ENCODE results near the gene SLC39A8.
"Not testable (repeated sequence)": the region's sequence is repeated elsewhere in the genome, so short reads cannot be mapped to it uniquely, and the experiment has no call there.

Gene SLC39A8

DNA sequence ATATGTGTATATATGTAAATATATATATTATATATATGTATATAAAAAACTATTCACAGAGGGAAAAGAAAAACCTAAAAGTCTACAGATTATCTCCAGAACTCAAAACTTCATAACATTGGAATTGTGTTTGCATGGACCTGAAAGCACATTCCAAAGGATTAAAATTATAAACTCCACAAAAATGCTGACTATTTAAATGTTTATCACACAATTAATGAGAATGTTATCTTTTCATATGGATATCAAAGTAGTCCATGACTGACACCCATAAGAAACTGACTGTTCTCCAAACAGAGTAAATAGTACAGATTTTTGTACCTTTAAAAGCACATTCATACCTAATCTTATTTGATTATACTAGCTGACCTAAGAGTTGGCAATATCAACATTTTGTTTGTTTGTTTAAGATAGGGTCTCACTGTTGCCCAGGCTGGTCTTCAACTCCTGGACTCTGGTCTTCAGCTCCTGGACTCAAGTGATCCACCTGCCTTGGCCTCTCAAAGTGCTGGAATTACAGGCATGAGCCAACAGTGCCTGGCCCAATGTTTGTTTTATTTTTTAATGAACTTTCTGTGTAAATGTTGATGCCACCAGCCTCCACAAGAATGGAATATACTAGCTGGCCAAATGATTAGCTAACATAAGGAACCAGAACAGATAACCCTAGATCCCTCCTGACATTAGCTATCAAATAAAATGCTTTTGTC lies 50.0 kb downstream of the SLC39A8 start:
- no peak for DNase-seq

- DNase-seq: no peak
Measured at GRCh38 chr4:102288497-102288896, 56.8 kb downstream of the SLC39A8 start.

DNA sequence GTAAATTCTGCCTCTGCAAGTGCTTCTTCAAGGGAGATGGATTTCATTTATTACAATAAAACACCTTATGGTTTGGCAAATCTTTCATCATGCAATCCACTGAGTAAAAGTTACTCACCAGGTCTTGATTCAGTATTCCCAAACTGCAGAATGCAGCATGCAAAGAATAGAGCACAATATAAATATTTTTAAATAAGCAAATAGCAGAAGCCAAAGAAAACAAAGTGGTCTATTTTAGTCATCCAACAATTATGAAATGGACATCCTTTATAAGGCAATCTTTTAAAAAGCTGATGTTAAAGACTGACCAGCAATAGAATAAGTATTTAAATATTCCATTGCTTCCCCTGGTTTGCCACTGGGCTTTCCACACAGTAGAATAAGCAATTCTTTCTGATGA lies 59.5 kb downstream of the SLC39A8 start:
- no peak for DNase-seq

DNA sequence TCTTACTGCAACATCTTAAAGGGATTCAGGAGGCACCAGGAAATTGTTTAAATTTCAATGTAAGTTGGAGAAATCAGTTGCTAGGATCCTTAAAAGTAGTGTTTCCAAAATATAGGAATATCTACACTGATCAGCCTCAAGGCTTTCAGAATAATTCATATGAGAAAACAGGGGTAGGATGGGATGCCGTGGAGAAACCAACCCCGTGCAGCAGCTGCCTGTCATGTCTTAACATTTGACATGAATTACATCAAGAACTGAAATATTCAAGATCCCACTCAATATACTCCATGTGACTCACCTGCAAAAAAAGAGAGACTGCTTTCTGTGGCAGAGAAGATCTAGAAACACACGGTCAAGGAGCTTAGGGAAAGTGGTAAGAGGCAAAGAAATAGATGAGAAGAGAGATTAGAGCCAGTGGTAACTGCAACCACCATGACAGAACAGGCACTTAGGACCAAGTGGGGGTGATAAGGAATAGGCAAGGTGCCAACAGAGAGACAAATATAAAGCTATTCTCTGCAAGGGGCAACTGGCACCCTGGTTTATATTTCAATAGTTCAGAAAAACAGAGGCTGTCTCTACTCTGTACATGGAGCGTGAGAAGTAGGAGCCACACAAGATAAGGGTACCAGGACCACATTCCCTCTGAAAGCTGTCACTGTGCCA lies 64.0 kb downstream of the SLC39A8 start:
- no peak for DNase-seq

GRCh38 chr4:102273317-102273716 lies 72.0 kb downstream of the SLC39A8 start:
- not testable (repeated sequence) for DNase-seq

GRCh38 chr4:102272318-102272717 lies 73.0 kb downstream of the SLC39A8 start:
- no peak for DNase-seq

GRCh38 chr4:102268355-102268754 lies 76.9 kb downstream of the SLC39A8 start:
- DNase-seq: no peak

DNA sequence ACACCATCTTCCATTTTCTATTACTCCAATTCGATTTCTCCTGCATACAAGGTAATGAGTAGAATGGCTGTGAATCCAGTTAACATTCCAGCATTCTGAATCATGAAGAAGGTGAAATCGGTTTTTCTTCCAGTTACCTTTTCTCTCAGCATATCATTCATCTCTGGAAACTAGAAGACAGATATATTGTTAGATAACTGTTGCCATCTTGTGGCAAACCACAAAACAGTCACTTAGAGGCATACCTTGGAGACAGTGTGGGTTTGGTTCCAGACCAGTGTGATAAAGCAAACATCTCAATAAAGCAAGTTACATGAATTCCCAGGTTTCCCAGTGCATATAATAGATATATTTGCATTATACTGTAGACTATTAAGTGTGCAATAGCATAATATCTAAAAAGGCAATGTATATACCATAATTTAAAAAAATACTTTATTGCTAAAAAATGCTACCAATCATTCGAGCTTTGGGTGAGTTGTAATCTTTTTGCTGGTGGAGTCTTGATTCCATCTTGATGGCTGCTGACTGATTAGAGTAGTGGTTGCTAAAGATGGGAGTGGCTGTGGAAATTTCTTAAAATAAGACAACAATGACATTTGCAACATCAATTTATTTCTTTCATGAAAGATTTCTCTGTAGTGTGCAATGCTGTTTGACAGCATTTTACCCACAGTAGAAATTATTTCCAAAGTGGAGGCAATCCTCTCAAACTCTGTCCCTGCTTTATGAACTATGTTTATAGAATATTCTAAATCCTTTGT lies 82.1 kb downstream of the SLC39A8 start:
- DNase-seq: no peak

DNA sequence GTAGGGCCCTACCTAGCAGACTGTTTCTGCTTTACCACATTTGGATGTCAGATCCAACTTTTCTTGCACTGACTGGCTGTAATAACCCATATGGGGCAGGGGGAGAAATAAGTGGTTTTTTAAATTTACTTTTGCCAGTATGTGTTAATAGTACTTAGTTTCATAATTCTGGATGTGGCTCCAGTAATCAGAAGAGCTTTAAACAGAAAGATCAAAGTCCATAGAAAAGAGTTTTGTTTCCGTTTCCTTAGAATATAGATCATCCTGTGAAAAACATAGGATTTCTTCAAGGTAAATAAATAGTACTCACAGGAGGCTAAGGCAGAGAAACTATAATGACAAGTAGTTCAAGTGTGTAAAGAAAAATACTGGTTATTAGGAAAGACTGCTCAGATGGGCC lies 85.6 kb downstream of the SLC39A8 start:
- no peak for DNase-seq

- no peak for DNase-seq
Measured at GRCh38 chr4:102259081-102259480, 86.2 kb downstream of the SLC39A8 start.

DNA sequence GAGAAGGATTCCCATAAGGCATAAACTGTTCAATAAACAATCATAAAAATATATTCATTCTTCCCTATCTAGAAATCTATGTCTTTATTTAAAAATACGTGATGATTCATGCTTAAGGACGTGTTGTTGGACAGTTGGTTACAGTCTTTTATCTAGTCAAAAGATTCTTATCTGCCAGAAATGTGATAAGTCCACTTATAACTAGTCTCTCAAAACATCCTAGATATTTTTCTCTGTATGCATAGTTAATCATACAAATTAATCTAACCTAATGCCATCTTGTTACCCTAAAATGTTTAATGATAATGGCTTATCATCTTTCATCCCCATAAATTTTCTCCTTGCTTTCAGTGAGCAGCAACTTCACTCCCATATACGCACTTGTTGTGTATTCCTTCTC lies 89.0 kb downstream of the SLC39A8 start:
- no peak for DNase-seq

GRCh38 chr4:102253860-102254259 lies 91.4 kb downstream of the SLC39A8 start:
- no peak for DNase-seq

DNA sequence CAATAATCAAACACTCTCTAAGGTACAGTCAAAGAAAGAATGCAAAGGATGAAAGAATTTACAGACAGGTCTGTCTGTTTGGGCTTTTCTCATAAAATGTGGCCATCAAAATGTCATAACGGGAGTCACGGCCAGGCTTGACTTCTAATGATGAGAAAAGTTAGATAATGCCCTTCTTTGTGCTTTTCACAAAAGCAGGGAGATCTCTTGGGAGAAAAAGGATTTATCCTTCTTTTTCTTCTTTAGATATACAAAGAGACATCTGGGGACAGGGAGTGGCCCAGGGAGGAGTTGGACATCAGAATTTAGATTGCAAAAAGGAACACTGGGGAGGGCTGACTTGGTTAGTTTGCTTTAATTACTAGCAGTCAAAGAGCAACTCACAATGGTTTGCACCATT lies 93.1 kb downstream of the SLC39A8 start:
- DNase-seq: no peak

- no peak for DNase-seq
Measured at GRCh38 chr4:102250341-102250740, 94.9 kb downstream of the SLC39A8 start.

DNA sequence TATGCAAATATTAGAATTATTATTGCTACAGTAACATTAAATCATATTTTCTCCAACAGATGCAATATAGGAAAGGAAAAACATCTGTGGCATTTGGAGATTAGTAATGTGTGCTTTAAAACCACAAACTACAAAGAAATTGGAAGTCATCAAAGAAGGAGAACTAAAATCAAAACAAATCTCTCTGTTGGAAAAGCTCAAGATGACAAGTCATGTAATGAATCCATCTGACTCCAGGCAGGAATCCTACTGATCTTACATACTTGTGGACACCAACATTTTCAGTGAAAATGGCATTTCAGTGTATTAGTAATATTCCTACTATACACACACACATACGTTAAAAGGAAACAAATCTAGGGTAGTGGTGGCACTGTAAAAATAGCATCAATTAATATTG lies 98.2 kb downstream of the SLC39A8 start:
- no peak for DNase-seq

GRCh38 chr4:102246416-102246815 lies 98.9 kb downstream of the SLC39A8 start:
- no peak for DNase-seq

DNA sequence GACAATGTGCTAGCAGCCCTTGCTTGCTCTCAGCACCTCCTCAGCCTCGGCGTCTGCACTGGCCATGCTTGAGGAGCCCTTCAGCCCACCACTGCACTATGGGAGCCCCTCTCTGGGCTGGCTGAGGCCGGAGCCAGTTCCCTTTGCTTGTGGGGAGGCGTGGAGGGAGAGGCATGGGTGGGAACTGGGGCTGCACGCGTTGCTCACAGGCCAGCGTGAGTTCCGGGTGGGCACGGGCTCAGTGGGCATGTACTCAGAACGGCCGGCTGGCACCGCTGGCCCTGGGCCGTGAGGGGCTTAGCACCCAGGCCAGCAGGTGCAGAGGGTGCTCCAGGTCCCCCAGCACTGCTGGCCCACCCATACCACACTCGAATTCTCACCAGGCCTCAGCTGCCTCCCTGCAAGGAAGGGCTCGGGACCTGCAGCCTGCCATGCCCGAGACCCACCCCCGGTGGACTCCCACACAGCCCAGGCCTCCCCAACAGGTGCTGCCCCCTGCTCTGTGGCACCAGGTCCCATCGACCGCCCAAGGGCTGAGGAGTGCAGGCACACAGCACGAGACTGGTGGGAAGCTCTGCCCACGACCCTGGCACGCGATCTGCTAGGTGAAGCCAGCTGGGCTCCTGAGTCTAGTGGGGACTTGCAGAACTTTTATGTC lies 100.3 kb downstream of the SLC39A8 start:
- DNase-seq: no peak

- DNase-seq: not testable (repeated sequence)
Measured at GRCh38 chr4:102243296-102243695, 102.0 kb downstream of the SLC39A8 start.

DNA sequence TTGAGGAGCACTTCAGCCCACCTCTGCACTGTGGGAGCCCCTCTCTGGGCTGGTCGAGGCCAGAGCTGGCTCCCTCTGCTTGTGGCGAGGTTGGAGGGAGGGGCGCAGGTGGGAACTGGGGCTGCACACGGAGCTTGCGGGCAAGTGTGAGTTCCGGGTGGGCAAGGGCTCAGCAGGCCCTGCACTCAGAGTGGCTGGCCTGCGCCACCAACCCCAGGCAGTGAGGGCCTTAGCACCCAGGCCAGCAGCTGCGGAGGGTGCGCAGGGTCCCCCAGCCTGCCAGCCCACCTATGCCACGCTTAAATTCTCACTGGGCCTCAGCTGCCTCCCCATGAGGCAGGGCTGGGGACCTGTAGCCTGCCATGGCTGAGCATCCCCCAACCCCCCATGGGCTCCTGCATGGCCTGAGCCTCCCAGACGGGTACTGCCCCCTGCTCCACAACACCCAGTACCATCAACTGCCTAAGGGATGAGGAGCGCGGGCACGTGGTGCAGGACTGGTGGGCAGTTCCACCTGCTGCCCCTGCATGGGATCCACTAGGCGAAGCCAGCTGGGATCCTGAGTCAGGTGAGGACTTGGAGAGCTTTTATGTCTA lies 110.9 kb downstream of the SLC39A8 start:
- no peak for DNase-seq

GRCh38 chr4:102230194-102230593 lies 115.1 kb downstream of the SLC39A8 start:
- DNase-seq: no peak

DNA sequence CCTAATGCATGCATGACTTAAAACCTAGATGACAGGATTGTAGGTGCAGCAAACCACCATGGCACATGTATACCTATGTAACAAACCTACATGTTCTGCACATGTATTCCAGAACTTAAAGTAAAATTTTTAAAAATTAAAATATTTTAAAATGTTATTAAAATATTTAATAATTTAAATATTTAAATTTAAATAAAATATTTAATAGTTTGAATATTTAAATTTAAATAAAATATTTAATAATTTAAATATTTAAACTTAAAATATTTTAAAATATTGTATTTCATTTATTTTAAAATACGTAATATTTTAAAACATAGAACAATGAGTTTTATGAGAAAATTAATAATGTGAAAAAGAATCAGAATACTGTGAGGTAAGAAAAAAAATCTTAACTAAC lies 117.9 kb downstream of the SLC39A8 start:
- no peak for DNase-seq

- DNase-seq: no peak
Measured at GRCh38 chr4:102223461-102223860, 121.8 kb downstream of the SLC39A8 start.

- no peak for DNase-seq
Measured at GRCh38 chr4:102222838-102223409, 122.4 kb downstream of the SLC39A8 start.
